HCT116 (cell line): ENCODE results near the gene GMIP.

Source experiments
- CTCF ChIP-seq, 3 experiments: fragments of 200-600 bp in 1 of 3; sonication (generic) in 1 of 3; IDR thresholded peaks in 2 of 3; conservative IDR thresholded peaks in 1 of 3; 2 replicates each; pipeline ENCODE4 v1.5.1; 2012 to 2017; ENCODE audit warnings: low read depth in 2 of 3, low read length in 2 of 3, antibody characterized with exemption in 1 of 3, borderline replicate concordance in 1 of 3, control low read depth in 1 of 3, mild to moderate bottlenecking in 1 of 3, mixed read lengths in 1 of 3, mixed run types in 1 of 3, moderate library complexity in 1 of 3; ENCODE audit not compliant: insufficient read depth in 1 of 3
- POLR2AphosphoS5 ChIP-seq: IDR thresholded peaks from 2 replicates; pipeline ENCODE4 v1.6.1; 2011; ENCODE audit warnings: mild to moderate bottlenecking, low read depth, low read length, moderate library complexity
- REST ChIP-seq: IDR thresholded peaks from 2 replicates; pipeline ENCODE4 v1.6.1; 2012; ENCODE audit warnings: low read depth

DNA sequence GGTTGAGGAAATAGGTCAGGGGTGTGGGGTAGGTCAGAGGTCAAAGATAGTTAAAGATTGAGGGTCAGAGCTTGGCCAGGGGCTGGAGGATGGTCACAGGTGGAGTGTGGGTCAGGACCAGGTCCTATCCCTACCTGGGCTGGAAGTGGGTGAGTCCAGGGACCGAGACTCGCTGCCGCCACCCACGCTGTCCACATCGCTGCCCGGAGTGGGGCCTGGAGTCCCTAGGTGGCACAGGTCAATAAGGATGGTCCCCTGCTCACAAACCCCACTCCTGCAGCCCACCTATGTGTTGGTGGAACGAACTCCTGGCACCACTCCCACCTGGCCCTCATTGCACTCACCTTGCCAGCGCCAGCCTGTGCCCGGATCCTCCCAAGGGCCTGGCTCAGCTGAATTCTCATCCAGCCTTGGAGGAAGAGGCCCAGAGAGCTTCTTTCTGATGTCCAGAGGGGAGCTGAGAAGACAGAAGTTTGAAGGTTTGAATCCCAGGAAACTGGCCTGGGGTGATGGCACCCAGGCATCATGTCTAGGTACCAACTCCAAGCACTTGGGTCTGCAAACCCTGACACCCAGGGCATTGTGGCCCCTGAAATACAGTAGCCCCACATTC lies 6.8 kb downstream of the GMIP start:
- TF ChIP-seq CTCF (IDR thresholded peaks at IDR 0.05 in 2 of 3, conservative IDR thresholded peaks at IDR 0.05 in 1 of 3; ENCODE audit: borderline replicate concordance in 1 of 3, insufficient read depth in 1 of 3, low read depth in 2 of 3, low read length in 2 of 3) (no peak), REST (no peak), POLR2AphosphoS5 (no peak)
